Stimulated activated CD4-positive, alpha-beta T cell treated with anti-CD3 and anti-CD28 coated beads, Interleukin-15, amount 100 ng/mL, for 48 hours (primary cell): ENCODE measurements around the gene GATAD2B.
"Not testable (repeated sequence)": the region's sequence is repeated elsewhere in the genome, so short reads cannot be mapped to it uniquely, and the experiment has no call there.

ENCODE experiments used
- DNase-seq, 2 donors: peaks; one replicate each; pipeline ENCODE4 v3.0.0-alpha.2; 2020; ENCODE audit warnings: low read depth in 2 of 2

The GATAD2B gene

DNA sequence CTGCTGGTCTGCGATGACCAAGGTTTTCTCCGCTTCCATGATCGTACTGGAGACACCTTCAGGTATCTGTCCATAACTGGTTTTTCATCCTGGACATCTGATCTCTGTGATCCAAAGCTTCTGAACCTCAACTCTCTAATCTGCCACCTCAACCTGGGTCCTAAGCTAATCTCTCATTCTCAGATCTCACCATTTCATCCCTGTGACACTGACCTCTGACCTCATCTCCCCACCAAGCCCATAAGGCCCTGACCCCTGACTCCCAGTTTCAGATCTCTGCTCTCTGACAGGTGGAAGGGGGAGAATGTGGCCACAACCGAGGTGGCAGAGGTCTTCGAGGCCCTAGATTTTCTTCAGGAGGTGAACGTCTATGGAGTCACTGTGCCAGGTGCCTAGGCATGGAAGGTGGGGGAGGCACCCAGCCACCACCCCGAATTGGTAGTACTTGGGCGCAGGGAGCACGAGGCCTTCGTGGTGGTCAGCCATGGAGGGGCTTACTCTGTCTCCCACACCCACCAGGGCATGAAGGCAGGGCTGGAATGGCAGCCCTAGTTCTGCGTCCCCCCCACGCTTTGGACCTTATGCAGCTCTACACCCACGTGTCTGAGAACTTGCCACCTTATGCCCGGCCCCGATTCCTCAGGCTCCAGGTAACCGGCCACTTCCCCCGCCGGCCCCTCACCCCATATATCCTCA, 143.8 kb downstream of the GATAD2B start:
- no peak for DNase-seq

DNA sequence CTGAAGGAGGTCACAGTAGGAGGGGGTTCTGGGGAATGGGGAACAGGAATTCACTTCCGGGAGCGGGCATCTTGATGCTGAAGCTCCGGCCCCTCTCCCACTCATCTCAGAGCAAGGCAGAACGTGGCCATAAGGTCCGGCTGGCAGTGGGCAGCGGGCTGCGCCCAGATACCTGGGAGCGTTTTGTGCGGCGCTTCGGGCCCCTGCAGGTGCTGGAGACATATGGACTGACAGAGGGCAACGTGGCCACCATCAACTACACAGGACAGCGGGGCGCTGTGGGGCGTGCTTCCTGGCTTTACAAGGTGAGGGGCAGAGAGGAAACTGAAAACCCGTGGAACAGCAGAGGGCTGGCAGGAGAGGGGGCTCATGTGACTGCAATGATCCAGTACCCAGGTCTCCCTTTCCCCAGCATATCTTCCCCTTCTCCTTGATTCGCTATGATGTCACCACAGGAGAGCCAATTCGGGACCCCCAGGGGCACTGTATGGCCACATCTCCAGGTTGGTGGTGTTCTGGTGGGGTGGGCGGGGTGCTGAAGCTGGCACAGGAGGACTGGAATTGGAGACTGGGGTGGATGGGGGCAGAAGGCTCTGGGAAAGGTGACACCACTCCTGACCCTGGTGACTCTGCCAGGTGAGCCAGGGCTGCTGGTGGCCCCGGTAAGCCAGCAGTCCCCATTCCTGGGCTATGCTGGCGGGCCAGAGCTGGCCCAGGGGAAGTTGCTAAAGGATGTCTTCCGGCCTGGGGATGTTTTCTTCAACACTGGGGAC, 144.5 kb downstream of the GATAD2B start:
- DNase-seq = no peak

DNA sequence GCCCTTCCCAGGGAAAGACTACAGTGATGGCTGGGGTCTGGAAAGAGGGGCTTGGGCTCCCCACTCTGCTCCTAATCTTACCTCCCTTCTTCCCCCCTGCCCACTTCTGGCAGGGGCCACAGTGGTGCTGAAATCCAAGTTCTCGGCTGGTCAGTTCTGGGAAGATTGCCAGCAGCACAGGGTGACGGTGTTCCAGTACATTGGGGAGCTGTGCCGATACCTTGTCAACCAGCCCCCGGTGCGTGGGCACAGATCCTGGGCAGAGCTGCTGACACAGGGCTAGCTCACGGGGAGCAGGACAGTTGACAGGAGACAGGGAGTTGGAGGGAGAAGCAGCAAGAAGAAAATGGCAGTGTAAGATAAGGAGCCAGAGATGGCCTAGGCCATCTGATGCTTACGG, 145.1 kb downstream of the GATAD2B start:
- DNase-seq = no peak

DNA sequence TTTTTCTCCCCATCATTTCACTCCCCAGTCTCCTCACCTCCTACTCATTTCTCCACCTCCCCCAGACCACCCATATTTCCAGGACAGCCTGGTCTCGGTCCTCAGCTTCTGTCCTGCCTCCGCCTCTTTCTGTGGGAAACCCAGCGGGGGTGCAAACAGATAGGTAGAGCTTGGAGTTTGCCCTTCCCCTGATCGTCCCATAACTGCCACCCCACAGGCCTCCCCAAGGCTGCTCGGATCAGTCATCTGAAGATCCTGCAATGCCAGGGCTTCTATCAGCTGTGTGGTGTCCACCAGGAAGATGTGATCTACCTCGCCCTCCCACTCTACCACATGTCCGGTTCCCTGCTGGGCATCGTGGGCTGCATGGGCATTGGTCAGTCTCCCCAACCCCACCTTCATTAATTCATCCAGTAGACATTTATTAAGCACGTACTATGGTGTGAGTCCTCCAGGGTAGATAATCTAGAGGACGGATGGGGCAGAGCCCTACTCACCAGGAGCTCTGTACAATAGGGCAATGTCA, 145.9 kb downstream of the GATAD2B start:
- DNase-seq = no peak

DNA sequence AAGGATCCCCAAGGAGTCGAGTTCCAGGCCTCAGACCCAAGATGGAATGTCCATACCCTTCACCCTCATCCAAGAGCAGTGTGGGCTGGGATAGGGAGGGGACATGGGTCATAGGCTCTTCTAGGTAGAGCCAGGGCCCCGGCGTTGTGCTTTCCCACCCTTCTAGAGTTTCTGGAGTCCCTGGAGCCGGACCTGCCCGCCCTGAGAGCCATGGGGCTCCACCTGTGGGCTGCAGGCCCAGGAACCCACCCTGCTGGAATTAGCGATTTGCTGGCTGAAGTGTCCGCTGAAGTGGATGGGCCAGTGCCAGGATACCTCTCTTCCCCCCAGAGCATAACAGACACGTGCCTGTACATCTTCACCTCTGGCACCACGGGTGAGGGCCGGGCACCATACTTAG, 146.4 kb downstream of the GATAD2B start:
- DNase-seq = no peak

DNA sequence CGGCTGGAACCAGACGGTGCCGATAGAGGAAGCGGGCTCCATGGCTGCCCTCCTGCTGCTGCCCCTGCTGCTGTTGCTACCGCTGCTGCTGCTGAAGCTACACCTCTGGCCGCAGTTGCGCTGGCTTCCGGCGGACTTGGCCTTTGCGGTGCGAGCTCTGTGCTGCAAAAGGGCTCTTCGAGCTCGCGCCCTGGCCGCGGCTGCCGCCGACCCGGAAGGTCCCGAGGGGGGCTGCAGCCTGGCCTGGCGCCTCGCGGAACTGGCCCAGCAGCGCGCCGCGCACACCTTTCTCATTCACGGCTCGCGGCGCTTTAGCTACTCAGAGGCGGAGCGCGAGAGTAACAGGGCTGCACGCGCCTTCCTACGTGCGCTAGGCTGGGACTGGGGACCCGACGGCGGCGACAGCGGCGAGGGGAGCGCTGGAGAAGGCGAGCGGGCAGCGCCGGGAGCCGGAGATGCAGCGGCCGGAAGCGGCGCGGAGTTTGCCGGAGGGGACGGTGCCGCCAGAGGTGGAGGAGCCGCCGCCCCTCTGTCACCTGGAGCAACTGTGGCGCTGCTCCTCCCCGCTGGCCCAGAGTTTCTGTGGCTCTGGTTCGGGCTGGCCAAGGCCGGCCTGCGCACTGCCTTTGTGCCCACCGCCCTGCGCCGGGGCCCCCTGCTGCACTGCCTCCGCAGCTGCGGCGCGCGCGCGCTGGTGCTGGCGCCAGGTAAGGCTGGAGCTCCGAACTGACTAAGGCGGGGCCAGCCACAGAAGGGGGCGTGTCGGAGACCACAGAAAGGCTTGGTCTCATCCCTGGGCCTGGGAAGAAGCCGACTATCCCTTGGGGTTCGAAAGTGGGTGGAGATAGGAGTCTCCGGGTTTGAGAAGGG, 147.1 kb downstream of the GATAD2B start:
- DNase-seq = peak in 1 of 2 donors; percentile 47

DNA sequence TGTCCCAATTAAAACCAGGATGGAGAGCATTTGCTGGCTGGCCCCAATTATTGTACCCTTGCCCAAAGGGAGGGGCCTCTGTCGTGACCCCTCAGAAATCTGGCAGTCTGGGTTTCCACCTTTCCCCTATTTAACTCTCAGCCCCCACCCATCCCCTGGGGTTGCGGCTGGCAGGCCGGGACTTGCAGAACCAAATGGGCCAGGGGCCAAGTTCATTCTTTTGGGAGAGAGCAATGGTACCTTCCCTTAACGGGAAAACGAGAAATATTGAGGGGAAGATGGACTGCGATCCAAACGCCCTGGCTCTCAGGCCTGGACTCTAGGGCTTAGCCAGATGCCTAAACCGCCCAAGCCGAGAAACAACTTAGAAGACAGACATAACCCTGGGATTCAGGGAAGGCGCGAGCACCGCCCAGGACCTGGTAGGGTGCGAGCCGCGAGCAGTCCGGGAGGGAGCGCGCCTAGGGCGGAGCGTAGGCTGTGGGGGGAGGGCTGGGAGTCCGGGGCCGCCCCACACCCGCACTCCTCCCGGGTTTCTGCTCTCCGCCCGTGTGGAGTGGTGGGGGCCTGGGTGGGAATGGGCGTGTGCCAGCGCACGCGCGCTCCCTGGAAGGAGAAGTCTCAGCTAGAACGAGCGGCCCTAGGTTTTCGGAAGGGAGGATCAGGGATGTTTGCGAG, 147.9 kb downstream of the GATAD2B start, which contains the start of gene SLC27A3:
Gene SLC27A3, plus strand, starts transcription at position 628 of the 678 bp plus-strand sequence. CDS start 91 bp downstream, outside the sequence.
- peak in 1 of 2 donors; percentile 13 for DNase-seq

DNA sequence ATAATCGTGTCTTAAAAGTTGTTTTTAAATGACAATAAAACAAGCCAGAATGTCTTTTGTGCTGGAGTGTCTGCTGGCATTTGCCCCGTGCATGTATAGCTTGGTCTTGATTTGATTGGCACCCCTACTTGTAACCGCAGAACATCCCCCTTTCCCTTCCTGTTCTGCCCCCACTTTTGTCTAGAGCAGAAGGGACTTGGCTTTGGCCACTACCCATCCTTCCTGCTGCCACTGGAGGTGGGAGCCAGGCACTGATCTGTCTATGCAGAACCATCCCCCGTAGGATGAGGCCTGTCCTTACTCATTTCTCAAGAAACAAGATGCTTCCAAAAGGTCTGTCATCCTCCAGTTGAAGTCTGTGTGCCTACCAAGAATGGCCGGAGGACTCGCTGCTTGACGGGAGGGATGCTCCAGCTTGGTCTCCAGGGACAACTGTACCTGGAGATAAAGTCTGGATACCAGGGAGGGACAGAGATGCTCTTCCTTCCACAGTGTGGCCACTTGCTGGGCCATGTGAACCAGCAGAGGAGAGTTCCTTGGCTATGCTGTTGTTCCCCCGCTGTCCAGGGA, 148.7 kb downstream of the GATAD2B start:
- DNase-seq = no peak

DNA sequence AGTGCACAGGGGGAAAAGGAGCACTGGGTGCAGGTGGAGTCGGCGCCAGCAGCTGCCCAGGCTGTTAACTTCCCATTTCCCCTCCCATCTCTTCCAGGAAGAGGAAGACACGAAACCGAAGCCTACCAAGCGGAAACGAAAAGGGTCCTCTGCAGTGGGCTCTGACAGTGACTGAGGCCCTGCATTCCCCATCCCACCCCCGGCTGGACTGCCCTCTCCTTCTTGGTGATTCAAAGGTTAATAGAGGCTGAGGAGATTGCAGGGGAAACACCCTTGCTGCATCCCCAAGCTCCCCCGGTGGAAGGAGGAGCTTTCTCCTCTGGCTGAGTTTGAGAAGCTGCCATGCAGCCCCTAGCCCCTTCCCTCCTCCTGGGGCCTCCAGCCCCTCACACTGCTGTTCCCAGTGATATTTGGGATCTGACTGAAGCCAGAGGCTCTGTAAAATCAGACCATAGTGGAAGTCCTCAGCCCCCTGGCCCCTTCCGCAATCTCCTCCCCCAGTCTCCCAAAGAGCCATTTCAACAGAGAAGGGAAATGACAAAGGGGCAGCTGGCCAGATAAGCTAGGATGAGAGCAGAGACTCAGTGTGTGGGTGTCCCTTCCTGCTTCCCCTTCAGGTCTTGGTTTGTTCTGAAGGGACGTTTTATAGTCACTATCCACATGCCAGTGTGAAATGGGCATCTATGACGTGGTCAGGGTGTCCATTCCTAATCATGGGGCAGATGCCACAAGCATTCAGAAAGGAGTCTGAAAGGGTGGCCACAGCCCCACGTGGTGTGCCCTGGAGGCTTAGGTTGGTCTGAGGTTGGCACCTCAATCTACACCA, 149.5 kb downstream of the GATAD2B start:
- DNase-seq = no peak

DNA sequence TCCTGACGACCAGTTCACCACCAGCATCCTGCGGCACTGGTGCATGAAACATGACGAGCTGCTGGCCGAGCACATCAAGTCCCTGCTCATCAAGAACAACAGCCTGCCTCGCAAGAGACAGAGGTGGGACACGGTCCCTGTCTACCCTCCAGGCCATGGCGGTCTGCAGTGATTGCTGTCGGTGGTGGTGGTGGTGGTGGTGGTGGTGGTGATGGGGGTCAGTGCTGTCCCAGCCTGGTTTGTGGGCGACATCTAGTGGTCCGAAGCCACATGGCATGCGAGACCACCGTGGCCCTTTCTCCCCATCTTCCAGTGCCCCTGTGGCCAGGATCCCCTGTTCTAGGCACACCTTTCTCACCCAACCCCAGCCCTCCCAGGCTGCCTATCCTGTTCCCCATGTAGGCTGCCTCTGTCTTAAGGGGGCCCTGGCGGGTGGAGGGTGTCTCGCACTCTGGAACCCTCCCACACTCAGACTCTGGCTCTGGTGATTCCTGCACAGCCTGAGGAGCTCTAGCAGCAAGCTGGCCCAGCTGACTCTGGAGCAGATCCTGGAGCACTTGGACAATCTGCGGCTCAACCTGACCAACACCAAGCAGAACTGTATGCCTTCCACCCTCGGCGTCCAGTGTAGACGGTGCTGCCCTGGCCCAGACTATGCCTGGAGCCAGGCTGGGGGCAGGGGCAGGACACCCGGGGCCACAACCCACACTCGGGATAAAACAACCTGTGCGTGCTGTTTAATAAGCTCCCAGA, 150.8 kb downstream of the GATAD2B start:
- DNase-seq = no peak

DNA sequence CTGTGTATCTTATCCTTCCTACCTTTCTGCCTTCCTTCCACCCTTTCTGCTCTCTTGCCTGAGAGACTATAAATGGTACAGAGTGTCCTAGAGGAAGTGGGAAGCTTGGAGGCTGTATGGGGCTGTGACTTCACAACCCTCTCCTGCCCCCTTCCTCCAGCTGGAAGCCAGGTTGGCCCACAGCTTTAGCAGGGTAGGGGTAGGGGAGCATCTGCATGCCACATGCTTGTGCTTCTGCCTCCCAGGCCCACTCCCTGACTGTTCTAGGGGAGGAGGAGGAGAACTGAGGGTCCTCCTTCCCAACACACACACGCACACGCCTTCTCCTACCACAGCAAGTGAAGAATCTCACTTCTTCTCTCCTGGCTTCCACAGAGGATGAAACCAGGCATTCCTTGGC, 151.5 kb downstream of the GATAD2B start:
- DNase-seq = no peak

DNA sequence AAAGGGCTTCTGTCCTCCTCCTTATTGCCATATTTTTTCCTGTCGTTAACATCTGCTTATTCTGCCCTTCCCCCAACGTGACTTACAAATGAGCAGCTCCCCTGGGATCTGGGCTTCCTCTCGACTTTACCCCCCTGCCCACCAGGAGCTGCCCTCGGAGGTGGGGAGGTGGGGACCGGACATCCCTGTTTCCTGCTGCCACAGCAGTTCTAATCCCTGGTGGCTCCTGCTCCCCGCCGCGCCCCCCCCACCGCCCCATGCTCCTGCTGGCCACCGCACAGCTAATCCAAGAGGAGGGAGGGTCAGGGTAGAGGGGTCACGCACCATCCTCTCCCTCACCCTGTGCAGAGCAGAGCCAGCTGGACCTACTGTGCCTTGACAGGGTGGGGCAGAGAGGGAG, 152.0 kb downstream of the GATAD2B start:
- no peak for DNase-seq

DNA sequence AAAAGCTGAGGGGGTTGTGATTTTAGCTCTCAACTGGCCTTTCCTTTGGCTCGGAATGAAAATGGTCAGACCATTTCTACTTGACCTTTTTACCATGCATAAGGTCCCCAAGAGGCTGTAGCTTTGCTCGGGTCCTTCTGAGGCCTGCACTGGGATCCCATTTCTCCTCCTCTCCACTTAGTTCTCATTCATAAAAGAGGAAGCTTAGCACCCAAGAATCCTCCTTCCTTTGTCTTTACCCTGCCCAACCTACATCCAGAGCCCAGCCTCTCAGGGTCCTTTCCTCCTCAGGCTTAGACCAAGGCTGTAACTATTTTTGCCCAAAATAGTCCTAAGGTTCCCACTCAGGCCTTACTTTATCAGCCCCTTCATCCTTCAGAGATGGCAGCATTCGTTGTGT, 153.6 kb downstream of the GATAD2B start:
- no peak for DNase-seq

DNA sequence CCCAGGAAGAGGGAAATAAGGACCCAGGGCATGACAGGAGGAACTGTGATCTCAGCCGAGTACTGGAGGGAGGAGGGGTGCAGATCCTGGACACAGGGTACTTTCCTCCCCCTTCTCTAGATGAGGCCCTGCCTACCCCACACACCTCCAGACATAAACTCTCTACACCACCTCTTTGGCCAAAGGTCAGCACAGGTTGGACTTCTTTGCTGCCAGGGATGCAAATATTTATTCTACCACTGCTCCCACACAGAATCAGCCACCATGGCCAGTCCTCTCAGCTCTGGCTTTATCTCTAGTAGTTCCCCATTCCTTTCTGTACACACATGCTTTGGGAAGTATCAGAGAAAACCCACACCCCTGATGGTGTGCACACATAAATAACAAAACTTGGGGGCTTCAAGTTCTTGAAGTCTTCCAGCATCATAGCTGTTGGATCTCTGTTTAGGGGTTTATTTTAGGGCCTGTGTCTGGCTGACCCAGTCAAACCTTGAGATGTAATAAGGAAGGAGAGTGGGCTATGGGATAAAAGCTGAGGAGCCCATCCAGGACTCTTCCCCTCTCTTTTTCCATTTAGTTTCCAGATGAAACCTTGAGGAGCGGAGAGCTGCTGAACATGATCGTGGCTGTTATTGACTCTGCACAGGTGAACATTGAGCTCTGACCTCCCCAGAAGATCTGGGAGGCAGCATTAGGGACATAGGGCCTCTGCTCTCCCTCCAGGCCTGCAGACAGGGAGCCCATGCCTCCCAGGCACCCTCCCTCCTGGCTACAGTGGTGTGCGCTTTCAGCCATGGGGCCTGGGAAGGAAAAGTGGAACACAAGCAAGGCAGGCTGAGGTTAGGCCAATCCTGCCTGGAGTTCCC, 154.2 kb downstream of the GATAD2B start:
- no peak for DNase-seq

DNA sequence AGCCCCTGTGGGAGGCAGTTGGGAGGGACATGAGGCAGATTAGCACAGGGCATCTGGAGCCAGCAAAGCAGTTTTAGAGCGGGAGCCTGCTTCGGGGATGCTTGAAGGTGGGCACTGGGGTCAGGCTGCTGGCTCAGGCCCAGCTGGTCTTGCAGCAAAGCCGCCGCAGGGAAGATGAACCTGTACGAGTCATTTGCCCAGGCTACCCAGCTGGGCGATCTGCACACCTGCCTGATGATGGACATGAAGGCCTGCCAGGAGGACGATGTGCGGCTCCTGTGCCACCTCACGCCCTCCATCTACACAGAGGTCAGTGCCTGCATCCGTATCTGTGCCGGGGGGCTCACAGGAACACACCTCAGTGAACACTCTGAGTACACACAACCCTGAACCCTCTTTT, 155.3 kb downstream of the GATAD2B start:
- DNase-seq = no peak

DNA sequence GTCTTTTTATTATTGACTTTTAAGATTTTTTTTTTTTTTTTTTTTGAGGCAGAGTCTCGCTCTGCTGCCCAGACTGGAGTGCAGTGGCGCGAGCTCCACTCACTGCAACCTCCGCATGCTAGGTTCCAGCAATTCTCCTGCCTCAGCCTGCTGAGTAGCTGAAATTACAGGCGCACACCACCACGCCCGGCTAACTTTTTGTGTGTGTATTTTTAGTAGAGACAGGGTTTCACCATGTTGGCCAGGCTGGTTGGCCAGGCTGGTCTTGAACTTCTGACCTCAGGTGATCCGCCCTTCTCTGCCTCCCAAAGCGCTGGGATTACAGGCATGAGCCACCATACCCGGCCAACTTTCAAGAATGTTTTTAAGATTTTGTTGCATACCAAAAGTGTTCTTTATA, 156.1 kb downstream of the GATAD2B start:
- not testable (repeated sequence) for DNase-seq

DNA sequence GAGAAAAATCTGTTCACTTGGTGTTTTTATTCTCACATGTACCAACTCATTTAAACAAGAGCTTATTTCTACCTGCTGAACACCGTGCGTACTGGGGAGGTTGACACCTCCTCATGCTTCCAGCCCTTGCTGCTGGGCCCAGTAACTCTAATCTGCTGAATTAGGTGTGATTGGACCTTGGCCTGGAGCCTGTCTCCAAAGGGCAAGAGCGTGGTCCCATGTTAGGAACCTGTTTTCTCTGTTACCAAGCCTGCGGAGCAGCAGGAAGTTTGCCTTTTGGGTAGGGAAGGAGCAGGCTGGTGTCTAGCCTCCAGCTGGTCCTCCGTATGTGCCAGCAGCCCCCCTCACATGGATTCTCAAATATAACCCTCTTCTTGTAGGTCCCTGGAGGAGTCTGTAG, 158.5 kb downstream of the GATAD2B start:
- no peak for DNase-seq
